HG02852 (cell line): ENCODE results near the gene ZNF839.
"Not testable (repeated sequence)": the region's sequence is repeated elsewhere in the genome, so short reads cannot be mapped to it uniquely, and the experiment has no call there.

Source experiments
- ATAC-seq: cut with Tn5 transposase; IDR thresholded peaks from one replicate; pipeline ENCODE4 v1.9.1; 2021; ENCODE audit warnings: mild to moderate bottlenecking, moderate library complexity; ENCODE audit not compliant: unreplicated experiment

The ZNF839 gene

DNA sequence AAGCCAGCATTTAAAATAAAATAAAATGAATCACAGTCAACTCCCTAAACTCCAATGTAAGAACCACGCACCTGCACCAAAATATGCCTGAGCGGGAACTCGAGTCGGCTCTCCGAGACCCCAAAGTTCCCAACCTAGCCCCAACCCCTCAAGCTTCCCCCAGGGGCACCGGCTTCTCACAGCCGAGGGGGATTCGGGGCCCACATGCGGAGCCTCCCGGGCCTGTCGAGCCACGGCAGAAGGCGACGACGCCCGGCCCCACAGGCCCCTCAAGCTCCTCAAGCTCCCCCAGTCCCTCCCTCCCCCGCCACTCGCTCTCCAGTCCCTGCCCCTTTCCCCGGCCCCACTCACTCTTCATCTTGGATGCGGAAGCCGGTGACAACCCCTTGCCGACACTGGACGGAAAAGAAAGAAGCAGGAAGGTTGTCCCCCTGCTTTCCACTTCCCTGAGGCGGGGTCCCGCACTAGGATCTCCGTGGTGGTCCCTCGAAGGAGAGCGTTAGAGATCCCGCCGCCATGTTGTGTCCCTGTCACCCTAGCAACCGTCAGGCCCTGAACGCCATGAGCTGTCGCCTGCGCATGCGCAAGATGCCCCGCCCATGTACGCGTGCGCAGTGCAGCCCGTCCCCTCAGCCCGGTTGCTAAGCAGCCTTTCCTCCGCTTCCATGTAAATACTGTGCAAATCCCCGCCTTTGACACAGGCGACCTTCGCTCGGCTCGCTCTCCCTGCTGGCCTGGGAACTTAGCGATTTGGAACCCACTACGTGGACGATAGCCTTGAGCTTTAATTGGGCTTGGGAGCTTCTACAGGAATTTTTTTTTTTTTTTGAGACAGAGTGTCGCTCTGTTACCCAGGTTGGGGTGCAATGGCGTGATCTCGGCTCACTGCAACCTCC is 14.7 kb upstream of the ZNF839 start, which contains the start of gene MOK:
MOK (minus strand) TSS at position 554 of the 896 bp plus-strand sequence; CDS start at position 358, 196 bp downstream.
- ATAC-seq = peak; percentile 97

DNA sequence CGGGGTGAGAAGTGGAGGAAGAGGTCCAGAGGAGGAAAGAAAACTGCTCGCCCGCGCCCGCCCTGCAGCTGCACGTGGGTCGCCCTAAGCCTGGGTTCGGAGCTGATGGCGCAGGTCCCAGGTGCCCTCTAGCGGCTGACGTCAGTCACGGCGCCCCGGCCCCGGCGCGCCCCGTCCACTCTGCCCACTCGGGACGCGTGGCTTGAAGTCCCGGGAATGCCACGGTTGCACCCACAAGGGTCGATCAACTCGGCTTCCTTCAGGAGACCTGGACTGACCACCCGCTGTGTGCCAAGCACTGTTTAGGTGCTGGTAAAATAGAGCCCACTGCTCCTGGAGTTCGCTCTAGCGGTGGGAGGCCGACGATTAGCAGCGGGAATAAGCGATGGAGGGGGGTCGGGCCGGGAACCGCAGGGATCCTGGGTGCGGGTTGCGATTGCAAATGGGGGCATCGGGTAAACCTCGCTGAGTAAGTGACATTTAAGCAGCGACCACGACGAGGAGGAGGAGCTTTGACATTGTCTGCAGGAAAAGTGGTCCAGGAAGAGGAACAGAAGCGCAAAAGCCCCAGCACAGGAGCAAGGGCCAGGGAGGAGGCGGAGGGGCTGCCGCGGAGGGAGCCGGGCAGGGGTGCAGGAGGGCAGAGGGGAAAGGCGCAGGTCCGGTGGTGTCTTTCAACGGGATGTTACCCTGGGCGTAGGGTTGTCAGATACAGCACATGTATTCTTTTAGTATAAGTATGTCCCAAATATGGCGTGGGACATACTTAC is 5.1 kb upstream of the ZNF839 start:
- peak; percentile 60 for ATAC-seq

DNA sequence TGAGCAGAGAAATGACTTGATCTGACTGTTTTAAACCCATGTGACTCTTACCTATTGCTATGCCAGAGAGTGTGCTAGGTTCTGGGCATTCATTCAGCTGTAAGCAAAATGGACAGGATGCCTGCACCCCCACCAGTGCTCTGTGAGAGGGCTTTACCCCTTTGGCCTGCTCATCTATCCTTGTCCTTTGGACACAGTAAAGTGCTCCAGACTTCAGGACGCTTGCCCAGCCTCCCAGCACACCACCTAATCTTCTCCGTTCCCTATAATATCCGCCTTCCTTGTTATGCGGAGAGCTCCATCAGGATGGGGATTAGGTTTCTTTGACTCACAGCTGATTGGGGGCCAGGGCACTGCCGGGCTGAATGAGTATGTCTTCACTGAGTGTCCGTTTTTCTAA is 4.4 kb upstream of the ZNF839 start:
- ATAC-seq = no peak

DNA sequence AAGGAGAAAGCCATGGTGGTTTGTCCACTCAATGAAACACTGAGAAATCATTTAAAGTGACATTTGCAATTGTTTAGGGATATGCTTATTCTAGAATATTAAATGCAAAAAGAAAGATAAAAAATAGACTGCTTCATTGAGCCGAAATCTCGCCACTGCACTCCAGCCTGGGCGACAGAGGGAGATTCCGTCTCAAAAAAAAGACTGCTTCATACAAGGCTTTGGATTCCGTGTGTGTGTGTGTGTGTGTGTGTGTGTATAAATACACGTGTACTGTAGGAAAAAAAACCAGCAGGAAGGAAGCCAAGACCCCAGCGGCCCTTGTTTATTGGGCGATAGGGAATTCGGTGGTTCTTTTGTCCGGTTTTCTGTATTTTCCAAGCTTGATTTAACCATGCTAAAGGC is 3.2 kb upstream of the ZNF839 start:
- no peak for ATAC-seq

DNA sequence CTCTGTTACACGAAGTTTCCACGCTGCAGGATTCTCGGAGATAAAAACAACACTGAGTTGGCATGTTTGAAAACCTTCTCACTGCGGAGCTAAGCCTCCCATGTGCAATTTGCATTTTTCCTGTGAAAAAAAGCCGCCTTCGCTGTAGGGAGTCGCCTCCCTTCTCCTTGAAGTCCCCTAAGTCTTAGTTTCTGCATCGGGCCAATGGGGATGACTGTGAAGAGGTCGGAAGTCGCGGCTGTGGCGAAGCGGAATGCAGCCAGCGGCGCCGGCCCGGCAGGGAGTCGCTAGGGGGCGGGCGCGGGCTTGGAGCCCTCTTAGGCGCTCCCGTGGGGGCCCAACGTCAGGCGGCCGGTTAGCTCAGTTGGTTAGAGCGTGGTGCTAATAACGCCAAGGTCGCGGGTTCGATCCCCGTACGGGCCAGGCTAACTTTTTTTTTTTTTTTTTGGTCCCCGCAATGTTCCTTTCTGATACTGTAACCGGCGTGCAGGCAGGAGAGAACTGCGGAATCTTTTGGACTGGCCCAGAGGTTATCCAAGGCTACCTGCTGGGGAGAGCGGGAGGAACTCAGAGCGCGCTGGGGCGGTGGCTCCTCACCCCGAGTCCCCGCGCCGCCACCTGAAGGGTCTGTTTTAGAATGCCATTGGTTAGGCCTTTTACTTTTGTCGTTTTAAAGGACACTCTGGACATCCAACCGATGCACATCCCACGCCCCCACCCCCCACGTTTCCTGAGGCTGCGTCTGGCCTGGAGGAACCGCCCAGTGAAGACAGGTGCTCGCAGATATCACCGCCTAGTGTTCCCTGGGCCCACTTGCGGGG is 2.6 kb upstream of the ZNF839 start:
- ATAC-seq = peak; percentile 48

DNA sequence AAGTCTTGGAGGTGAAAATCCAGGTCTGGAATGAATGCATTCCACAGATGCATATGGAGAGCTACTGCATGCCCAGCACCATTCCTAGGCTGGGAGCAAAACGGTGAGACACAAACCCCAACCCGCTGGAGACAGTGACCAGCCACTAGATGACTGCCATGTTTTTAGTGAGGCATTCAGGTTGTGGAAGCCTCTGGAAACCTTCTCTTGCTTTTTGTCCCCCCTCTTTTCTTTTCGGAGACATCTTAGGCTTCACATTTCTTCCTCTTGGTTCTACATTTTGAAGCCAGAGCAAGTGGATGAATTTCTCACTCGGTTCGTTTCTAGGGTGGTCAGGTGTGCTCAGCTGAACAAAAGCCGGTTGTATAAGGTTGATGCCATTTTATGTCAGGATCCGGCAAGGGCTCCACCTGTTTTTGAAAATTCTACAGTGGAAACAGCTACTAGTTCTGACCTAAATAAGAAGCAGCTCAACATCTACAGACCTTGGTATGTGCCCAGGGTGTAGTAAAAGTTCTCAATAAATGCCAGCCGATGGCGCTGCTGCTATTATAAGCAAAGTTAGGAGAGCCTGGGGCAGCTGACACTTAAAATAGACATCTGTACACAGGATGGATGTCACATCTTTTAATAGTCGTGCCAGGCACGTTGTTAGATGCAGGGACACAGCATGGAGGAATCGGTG is 1.8 kb upstream of the ZNF839 start:
- ATAC-seq = no peak

DNA sequence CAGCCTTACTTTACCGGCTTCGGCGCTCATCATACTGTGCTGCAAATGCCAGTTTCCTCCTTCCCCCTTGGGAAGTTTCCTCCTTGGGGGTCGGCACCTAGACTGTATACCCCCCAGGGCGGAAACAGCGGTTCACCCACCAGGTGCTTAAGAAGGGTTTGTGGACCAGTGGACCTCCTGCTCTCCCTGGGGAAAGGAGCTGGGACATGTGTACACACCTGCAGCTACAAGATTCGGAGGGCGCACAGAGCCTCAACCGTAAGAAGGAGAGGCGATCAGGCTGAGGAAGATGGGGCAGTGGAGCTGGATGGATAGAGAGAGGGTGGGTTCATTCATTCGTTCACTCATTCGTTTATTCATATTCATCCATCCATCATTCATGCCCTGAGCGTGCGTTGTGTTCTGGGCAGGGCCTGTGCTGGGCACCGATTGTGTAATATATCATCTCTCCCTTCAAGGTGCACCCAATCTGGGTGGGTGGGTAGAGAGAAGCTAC is 717 bp upstream of the ZNF839 start:
- no peak for ATAC-seq

DNA sequence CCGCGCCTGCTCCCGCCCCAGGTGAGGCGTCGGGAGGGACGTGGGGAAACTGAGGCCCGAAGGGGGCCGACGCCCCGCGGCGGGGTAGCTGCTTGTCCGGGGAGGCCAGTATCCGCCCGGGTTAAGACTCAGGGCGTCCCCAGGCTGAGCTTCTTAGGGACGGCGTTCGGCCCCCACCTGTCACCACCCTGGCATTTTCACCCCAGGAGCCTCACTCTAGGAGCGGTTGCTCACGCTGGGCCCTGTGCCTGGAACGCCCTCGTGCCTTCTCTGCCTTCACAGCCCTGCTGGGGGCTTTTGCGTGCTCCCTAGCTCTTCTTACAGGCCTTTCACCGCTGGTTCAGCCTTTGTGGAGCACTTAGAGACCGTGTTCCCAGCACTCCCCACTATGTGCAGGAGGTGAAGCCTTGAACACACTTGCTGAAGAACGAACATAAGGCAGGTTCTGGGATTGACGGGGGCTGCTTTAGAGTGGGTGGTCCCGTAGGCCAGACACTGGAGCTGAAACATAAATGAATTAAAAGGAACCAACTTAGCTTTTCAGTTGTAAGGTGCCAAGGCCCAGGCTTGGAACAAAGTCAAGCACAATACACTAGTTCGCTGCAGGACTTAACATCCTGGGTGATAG is 601 bp downstream of the ZNF839 start:
- ATAC-seq = peak; percentile 31

DNA sequence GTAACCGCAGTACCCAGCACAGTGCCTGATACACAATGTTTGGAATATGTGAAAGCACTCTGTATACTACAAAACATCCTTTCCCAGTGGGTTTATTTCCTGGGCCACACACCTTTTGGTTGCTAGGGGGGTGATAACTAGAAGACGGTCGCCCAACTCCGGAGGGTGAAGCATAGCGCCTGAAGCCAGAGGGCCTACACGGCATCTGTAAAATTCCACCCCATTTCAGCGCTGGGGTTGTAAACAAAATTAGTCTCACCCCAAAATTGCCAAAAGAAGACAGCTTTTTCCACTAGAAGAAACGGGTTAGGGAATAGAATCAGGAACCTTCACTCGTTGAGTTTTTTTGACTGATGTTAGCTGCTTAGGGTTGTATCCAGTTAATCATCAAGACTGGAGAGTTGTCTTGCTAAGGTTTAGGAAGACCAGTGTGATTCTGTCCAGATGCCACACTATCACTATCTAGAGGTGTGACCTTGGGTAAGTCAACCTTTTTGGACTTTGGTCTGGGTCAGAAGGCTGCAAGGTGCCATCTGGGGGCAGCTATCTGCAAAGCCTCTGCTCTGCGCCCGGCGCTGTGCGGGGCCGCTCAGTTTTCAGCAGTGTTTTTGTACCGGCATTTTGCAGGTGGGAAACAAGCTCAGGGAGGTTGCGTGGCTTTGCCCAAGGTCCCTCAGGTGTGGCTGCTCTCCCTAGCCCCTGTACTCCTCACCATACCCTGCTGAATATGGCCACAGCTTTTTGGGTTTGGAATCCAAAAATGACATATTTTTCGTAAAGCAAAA is 1.3 kb downstream of the ZNF839 start:
- no peak for ATAC-seq

DNA sequence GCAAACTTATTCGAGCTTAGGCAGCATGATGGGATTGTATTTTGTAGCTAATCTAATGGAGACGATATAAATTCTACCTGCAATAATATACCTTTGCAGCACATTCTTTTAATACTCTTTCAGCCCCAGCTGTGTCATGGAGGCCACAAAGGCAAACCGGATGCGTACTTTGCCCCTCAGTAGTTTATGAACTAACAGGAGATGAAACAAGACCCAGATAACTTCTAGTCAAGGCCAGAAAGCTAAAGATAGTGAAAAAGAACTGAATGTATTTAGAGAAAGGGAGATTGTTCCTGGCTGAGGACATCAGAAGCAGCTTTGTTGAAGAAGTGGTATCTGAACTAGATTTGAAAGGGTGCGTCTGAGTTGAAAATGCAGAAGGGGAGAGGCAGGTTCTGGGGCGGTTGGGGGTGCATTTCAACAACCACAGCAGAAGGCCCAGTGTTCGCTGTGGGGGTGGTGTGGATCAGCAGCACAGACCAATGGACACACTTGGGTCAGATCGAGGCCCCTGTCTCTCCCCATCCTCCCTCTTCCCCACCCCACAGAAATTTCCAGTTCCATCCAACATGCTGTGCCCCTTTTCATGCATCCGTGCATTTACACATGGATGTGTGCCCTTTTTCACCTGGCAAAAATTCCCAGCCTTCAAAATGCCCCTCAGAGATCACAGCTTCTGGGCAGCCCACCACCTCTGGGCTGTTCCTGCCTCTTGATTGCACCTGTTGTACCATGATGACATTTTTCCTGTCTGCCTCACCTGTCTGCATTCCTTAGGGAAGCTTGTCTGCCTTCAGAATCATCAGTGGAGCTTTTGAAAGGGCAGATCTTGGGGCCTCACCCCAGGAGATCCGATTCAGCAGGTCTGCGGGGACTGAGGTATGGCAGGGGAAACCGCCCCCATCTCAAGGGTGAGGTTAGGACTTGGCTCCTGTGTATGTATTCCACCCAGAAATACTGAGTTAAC is 2.2 kb downstream of the ZNF839 start:
- no peak for ATAC-seq

DNA sequence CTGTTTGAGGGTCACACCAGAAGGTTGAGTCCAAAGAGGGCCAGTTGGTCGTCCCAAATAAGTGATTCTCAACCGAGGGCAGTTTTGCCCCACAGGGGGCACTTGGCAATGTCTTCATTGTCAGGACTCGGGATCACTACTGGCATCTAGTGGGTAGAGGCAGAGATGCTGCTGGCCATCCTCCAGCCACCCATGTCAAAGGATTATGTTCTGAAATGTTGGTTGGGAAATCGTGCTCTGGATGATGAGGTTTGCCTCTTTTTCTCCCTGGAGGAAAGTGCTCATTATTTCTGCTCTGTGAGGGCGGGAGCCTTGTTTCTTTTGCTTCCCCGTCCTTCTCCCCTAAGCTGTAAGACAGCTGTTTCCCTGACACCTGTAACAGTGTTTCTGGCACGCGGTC is 3.6 kb downstream of the ZNF839 start:
- ATAC-seq = no peak

DNA sequence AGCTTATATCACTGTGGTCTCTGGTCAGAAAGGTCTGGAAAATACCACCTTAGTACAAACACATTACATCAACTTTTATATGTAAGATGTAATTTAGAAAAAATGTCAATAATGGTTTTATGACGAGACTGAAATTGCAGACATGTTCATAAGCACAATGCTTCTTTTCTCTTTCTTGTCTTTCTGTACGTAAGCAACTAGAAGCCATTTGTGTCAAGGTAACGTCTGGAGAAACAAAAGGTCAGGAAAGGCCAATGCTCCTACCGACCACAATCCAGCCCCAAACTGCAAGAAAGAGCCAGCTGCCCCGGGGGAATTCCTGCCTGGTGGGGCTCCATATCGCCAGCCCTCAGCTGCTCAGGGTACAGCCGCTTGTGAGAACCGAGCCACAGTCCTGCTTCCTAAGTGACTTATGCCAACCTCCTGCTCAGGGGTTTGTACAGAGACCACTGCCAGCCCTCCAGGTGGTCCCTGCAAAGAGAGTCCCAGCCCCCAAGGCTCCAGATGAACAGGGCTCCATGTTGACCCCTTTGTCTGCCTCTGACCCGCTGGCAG is 6.3 kb downstream of the ZNF839 start:
- ATAC-seq = no peak

DNA sequence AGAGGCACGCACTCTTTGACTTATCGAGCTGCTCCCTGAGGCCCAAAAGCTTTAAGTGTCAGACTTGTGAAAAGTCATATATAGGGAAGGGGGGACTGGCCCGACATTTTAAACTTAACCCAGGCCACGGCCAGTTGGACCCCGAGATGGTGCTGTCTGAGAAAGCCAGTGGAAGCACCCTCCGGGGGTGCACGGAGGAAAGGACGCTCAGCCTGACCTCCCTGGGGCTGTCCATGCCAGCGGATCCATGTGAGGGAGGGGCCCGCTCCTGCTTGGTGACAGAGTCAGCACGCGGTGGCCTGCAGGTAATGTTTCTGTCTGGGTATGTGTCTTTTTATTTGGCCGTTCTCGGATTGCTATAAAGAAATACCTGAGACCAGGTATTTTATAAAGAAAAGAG is 7.0 kb downstream of the ZNF839 start:
- ATAC-seq = no peak

DNA sequence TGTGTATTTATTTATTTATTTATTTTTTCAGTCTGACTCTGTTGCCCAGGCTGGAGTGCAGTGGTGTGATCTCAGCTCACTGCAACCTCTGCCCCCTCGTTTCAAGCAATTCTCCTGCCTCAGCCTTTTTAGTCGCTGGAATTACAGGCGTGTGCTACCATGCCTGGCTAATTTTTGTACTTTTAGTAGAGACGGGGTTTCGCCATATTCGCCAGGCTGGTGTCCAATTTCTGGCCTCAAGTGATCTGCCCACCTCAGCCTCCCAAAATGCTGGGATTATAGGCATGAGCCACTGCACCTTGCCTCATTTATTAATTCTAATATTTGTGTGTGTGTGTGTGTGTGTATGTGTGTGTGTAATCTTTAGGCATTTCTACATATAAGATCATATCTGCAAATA is 9.8 kb downstream of the ZNF839 start:
- not testable (repeated sequence) for ATAC-seq

DNA sequence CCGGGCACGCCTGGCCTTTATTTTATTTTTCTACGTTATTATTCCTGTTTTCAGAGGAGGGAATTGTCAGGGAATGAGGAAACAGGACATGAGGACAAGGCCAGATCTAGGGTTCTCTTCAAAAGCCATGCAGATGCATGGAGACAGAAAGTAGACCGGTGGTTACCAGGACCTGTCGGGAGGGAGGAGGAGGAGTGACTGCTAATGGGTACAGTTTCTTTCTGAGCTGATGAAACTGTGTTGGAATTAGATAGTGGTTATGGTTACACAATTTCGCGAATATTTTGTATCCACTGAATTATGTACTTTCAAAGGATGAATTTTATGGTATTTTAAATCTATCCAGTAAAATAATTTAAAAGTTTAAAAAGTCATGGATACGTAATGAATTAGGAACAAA is 11.3 kb downstream of the ZNF839 start:
- ATAC-seq = no peak

DNA sequence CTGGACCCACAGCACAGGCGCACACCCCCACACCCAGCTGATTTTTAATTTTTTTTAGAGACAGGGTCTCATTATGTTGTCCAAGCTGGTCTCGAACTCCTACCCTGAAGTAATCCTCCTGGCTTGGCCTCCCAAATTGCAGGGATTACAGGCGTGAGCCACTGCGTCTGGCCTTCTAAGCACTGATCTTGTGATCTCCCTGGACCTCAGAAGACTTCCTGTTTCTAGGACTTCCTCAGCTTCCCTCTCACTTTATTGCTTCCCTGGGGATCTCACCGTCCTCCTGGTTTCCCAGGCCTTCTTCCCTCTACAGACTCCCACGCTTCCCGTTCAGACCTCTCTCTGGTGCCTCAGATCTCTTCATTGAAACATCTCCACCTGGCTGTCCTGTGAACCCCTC is 13.8 kb downstream of the ZNF839 start:
- ATAC-seq = no peak

DNA sequence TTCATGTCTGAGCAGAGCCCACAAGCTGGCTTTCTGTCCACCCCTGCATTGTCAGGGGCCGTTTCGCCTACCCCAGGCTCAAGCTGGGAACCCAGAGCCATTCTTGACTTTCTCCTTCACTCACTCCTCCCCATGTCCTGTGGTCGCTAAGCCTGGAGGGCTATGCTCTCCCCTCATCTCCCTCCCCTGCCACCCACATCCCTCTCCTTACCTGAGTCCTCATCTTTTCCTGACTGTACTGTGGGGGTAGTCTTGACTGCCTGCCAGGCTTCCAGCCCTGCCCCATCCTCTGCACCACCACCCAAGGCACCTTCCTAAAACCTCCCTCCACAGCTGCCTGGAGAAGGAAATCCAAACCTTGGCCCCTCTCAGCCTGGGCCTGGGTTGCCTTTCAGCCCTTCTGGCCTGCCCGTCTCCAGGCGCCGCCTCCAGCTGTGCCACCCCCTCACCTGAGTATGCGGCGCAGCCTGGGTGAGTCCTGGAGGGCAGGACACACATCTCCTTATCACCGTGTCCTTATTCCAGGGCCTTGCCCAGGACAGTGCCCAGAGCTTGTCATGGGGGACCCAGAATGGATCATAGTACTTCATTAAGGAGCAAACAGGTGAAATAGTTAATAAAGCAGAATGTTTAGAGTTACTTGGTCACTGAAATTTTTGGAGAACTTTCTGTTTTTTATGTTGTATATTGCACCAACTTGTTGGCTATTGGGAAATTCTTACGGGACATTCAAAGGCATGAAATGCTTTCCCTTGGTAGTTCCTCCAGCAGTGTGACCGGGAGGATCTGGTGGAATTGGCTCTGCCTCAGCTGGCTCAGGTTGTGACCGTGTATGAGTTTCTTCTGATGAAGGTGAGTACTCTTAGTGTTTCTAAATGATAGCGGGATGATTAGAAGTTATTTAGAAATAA is 14.5 kb downstream of the ZNF839 start:
- no peak for ATAC-seq
